PC-3 (cell line): ENCODE results near the gene OSMR.

Experiments
- EZH2phosphoT487 ChIP-seq: fragments of 300-600 bp; sonication (generic); IDR thresholded peaks from 2 replicates; pipeline ENCODE4 v1.6.1; 2018; ENCODE audit warnings: mild to moderate bottlenecking, antibody characterized with exemption, low read length, borderline replicate concordance
- TF ChIP-seq, protein P1 (sequence below): fragments of 300-600 bp; sonication (generic); conservative IDR thresholded peaks from 2 replicates; pipeline ENCODE4 v1.5.1; 2017; ENCODE audit warnings: antibody characterized with exemption, low read depth, mild to moderate bottlenecking, low read length

DNA sequence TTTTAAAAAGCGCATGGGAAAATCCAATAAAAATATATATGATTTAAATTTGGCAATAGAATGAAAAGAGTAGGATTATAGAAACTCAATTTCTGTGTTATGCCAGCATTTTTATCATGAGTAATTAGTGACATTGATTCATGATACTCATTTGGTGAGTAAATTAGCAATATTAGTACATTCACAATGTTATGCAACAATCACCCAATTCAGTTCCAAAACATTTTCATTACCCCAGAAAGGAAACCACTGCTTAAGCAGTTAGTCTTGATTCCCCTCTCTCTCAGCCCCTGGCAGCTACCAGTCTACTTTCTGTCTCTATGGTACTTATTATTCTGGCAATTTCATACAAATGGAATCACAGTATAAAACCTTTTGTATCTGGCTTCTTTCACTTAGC lies 27.0 kb downstream of the OSMR start:
- TF ChIP-seq, protein P1, sequence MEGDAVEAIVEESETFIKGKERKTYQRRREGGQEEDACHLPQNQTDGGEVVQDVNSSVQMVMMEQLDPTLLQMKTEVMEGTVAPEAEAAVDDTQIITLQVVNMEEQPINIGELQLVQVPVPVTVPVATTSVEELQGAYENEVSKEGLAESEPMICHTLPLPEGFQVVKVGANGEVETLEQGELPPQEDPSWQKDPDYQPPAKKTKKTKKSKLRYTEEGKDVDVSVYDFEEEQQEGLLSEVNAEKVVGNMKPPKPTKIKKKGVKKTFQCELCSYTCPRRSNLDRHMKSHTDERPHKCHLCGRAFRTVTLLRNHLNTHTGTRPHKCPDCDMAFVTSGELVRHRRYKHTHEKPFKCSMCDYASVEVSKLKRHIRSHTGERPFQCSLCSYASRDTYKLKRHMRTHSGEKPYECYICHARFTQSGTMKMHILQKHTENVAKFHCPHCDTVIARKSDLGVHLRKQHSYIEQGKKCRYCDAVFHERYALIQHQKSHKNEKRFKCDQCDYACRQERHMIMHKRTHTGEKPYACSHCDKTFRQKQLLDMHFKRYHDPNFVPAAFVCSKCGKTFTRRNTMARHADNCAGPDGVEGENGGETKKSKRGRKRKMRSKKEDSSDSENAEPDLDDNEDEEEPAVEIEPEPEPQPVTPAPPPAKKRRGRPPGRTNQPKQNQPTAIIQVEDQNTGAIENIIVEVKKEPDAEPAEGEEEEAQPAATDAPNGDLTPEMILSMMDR = no peak
- no peak for TF ChIP-seq EZH2phosphoT487
